GM23338 (cell line): Measurements from ENCODE around the gene SH3TC1. TPM values are rescaled to one million over a fixed set of nuclear protein-coding genes. Genes with fewer than 3 reads are reported as not detected.

Source experiments
- ATAC-seq: fragments of 200-7000 bp; cut with Tn5 transposase; 3 replicates; pipeline ENCODE4 v1.9.1; 2020
- DNase-seq: peaks from one replicate; pipeline ENCODE4 v3.0.0-alpha.2; 2015; ENCODE audit warnings: low spot score
- H2AFZ ChIP-seq: fragments of 200-600 bp; sonication (generic); 2 replicates; pipeline ENCODE4 v1.8.0; 2016; ENCODE audit warnings: antibody characterized with exemption, mild to moderate bottlenecking, moderate library complexity
- H3F3A ChIP-seq: fragments of 200-600 bp; sonication (generic); replicated peaks from 2 replicates; pipeline ENCODE4 v1.8.0; 2017; ENCODE audit warnings: antibody characterized with exemption, mixed run types, low read depth
- H3K27ac ChIP-seq: fragments of 200-600 bp; sonication (generic); 2 replicates; pipeline ENCODE4 v1.6.1; 2016; ENCODE audit warnings: low read depth
- H3K27me3 ChIP-seq: fragments of 200-600 bp; sonication (generic); 2 replicates; pipeline ENCODE4 v1.8.0; 2016; ENCODE audit warnings: mild to moderate bottlenecking, mixed run types, moderate library complexity; ENCODE audit not compliant: insufficient read depth
- H3K36me3 ChIP-seq: fragments of 200-600 bp; sonication (generic); 2 replicates; pipeline ENCODE4 v1.8.0; 2016; ENCODE audit warnings: mild to moderate bottlenecking; ENCODE audit not compliant: insufficient read depth
- H3K4me1 ChIP-seq: fragments of 200-600 bp; sonication (generic); 2 replicates; pipeline ENCODE4 v1.8.0; 2016; ENCODE audit warnings: mild to moderate bottlenecking, moderate library complexity; ENCODE audit not compliant: insufficient read depth
- H3K4me2 ChIP-seq: fragments of 200-600 bp; sonication (generic); 2 replicates; pipeline ENCODE4 v1.7.1; 2017; ENCODE audit warnings: mixed run types
- H3K4me3 ChIP-seq: fragments of 200-600 bp; sonication (generic); 2 replicates; pipeline ENCODE4 v1.6.1; 2016; ENCODE audit warnings: mixed run types
- H3K79me2 ChIP-seq: fragments of 200-600 bp; sonication (generic); replicated peaks from 2 replicates; pipeline ENCODE4 v1.8.0; 2017; ENCODE audit warnings: mild to moderate bottlenecking; ENCODE audit not compliant: insufficient read depth
- H3K9me2 ChIP-seq: fragments of 200-600 bp; sonication (generic); 2 replicates; pipeline ENCODE4 v1.8.0; 2017; ENCODE audit not compliant: insufficient read depth
- H4K20me1 ChIP-seq: fragments of 200-600 bp; sonication (generic); replicated peaks from 2 replicates; pipeline ENCODE4 v1.8.0; 2017; ENCODE audit warnings: mild to moderate bottlenecking; ENCODE audit not compliant: insufficient read depth
- H3K27ac Mint-ChIP-seq: 2 replicates; pipeline ENCODE4 v1.8.0; 2020; ENCODE audit warnings: inconsistent platforms, mild to moderate bottlenecking, moderate library complexity, mixed read lengths
- H3K27me3 Mint-ChIP-seq: 3 replicates; pipeline ENCODE4 v1.8.0; 2022; ENCODE audit warnings: low read depth, mild to moderate bottlenecking, moderate library complexity, mixed read lengths, inconsistent platforms; ENCODE audit not compliant: insufficient read depth, poor library complexity
- H3K36me3 Mint-ChIP-seq: 3 replicates; pipeline ENCODE4 v1.8.0; 2021; ENCODE audit warnings: low read depth, mild to moderate bottlenecking, inconsistent platforms, moderate library complexity, mixed read lengths
- H3K4me1 Mint-ChIP-seq: 3 replicates; pipeline ENCODE4 v1.8.0; 2020; ENCODE audit warnings: mild to moderate bottlenecking, inconsistent platforms, mixed read lengths
- H3K4me3 Mint-ChIP-seq: 3 replicates; pipeline ENCODE4 v1.8.0; 2021; ENCODE audit warnings: moderate library complexity, mild to moderate bottlenecking, inconsistent platforms, mixed read lengths
- H3K9me3 Mint-ChIP-seq: 3 replicates; pipeline ENCODE4 v1.8.0; 2020; ENCODE audit warnings: moderate library complexity, mild to moderate bottlenecking, inconsistent platforms, mixed read lengths
- CREB1 ChIP-seq: fragments of 250-450 bp; sonication (Bioruptor Pico); IDR thresholded peaks from 2 replicates; pipeline ENCODE4 v1.5.0; 2020; ENCODE audit warnings: low read depth, mild to moderate bottlenecking, moderate library complexity
- CTCF ChIP-seq, 2 experiments: fragments of 200-600 bp in 1 of 2; sonication (generic) in 1 of 2; conservative IDR thresholded peaks; 2 replicates each; pipeline versions ENCODE4 v1.5.1 to v1.6.1; 2016 to 2017; ENCODE audit warnings: antibody characterized with exemption in 2 of 2, low read depth in 2 of 2, mild to moderate bottlenecking in 2 of 2, moderate library complexity in 1 of 2
- ETS1 ChIP-seq: IDR thresholded peaks from 2 replicates; pipeline ENCODE4 v1.6.1; 2016; ENCODE audit warnings: antibody characterized with exemption
- EZH2 ChIP-seq: fragments of 200-600 bp; sonication (generic); IDR thresholded peaks from one replicate; pipeline ENCODE4 v1.8.0; 2017; ENCODE audit warnings: antibody characterized with exemption, mild to moderate bottlenecking, low read depth; ENCODE audit not compliant: unreplicated experiment
- EZH2phosphoT487 ChIP-seq: fragments of 200-600 bp; sonication (generic); IDR thresholded peaks from one replicate; pipeline ENCODE4 v1.8.1; 2018; ENCODE audit warnings: antibody characterized with exemption; ENCODE audit not compliant: unreplicated experiment
- NANOG ChIP-seq: IDR thresholded peaks from 2 replicates; pipeline ENCODE4 v1.6.1; 2016; ENCODE audit warnings: antibody characterized with exemption, borderline replicate concordance
- POLR2AphosphoS5 ChIP-seq: IDR thresholded peaks from 2 replicates; pipeline ENCODE4 v1.6.1; 2016; ENCODE audit warnings: antibody characterized with exemption, low read depth
- STAT1 ChIP-seq: IDR thresholded peaks from one replicate; pipeline ENCODE4 v1.6.1; 2016; ENCODE audit warnings: antibody characterized with exemption; ENCODE audit not compliant: unreplicated experiment
- ZNF114 ChIP-seq: fragments of 250-450 bp; sonication (Bioruptor Pico); IDR thresholded peaks from 2 replicates; pipeline ENCODE4 v1.5.0; 2020; ENCODE audit warnings: mild to moderate bottlenecking, moderate library complexity
- ZNF462 ChIP-seq: fragments of 250-450 bp; sonication (Bioruptor Pico); IDR thresholded peaks from 2 replicates; pipeline ENCODE4 v1.5.0; 2020; ENCODE audit warnings: mild to moderate bottlenecking, moderate library complexity
- polyA plus RNA-seq: library from polyadenylated mRNA; unstranded; fragments of >200 nt; fragmentation: Nextera tagmentation; extraction: Ambion mirVana; gene quantifications from 2 replicates; pipeline ENCODE4 v1.2.1, GENCODE V29; 2016
- total RNA-seq: library from RNA; depleted of rRNA; stranded (reverse); fragments of >200 nt; shearing (Covaris generic); gene quantifications from 2 replicates; pipeline ENCODE4 v1.2.3, GENCODE V29; 2014

The SH3TC1 gene
- total and polyA plus RNA-seq, 2 experiments from 2014 or later, result 0.07 TPM; not detected in 1

GRCh38 chr4:8203817-8204216, 4.7 kb downstream of the SH3TC1 start:
- Histone ChIP-seq H2AFZ (no peak overlapping the region), H3K4me2 (no peak overlapping the region), H3K27me3 (no peaks in the 10 kb centered on the region), H3K36me3 (no peaks in the 10 kb centered on the region), H3K4me3 (no peak overlapping the region), H3K4me1 (no peaks in the 10 kb centered on the region), H3F3A (no peaks in the 10 kb centered on the region), H3K9me2 (no peaks in the 10 kb centered on the region), H3K79me2 (no peaks in the 10 kb centered on the region), H4K20me1 (no peaks in the 10 kb centered on the region), H3K27ac (no peak overlapping the region)
- H3K4me1 Mint-ChIP-seq, result peaks cover 3% of the 10 kb centered on the region
- no peak overlapping the region for H3K4me3 Mint-ChIP-seq
- H3K36me3 Mint-ChIP-seq, result no peaks in the 10 kb centered on the region
- peaks cover 6% of the 10 kb centered on the region for H3K27me3 Mint-ChIP-seq
- no peak overlapping the region for H3K27ac Mint-ChIP-seq
- ATAC-seq, result no peak
- H3K9me3 Mint-ChIP-seq, result no peaks in the 10 kb centered on the region
- no peak for DNase-seq
- TF ChIP-seq ZNF114 (CRISPR knock-in tag), result no peak
- TF ChIP-seq CREB1, result no peak
- TF ChIP-seq ETS1, result no peak
- no peak for TF ChIP-seq STAT1
- no peak for TF ChIP-seq NANOG
- TF ChIP-seq EZH2phosphoT487, result no peak

DNA sequence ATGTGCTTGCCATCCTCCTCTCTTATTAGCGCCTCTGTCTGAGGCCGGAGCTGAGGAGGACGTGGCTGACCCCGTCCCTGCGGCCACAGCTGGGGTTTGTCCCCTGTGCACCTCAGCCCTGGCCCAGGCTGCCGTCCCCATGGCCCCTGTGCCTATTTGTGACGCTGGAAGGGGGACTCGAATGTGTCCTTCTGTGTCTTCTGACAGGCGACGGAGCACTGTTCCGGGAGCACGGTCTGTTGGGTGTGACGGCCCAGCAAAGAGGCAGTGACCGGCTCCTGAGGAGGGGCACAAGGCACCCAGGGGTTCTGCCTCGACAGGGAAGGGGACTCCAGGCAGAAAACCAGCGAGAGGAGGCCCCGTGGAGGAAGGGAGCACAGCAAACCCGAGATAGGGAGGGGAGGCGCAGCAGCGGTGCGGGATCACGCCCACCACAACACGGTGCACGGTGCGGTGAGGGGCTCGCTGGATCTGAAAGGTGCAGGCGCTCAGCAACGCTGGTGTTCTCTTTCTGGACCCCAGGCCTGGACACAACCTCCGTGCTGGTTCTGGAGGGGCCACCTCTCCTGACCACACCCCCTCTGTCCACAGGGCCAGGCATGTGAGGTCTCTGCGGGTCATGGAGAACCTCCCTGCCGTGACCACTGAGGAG, 5.6 kb downstream of the SH3TC1 start:
- Histone ChIP-seq H3K9me2 (no peaks in the 10 kb centered on the region), H3K79me2 (no peaks in the 10 kb centered on the region), H3K36me3 (no peaks in the 10 kb centered on the region), H3K27me3 (no peaks in the 10 kb centered on the region), H3K4me3 (no peak overlapping the region), H4K20me1 (no peaks in the 10 kb centered on the region), H3K4me1 (no peaks in the 10 kb centered on the region), H3F3A (no peaks in the 10 kb centered on the region), H2AFZ (no peak overlapping the region), H3K4me2 (no peak overlapping the region), H3K27ac (no peak overlapping the region)
- Mint-ChIP-seq H3K9me3 (no peaks in the 10 kb centered on the region), H3K4me1 (peaks cover 8% of the 10 kb centered on the region), H3K27me3 (peaks cover 8% of the 10 kb centered on the region), H3K36me3 (no peaks in the 10 kb centered on the region), H3K4me3 (no peak overlapping the region), H3K27ac (no peak overlapping the region)
- DNase-seq, result no peak
- ATAC-seq, result no peak
- TF ChIP-seq EZH2 (no peak), STAT1 (no peak), NANOG (no peak), ZNF462 (CRISPR knock-in tag) (no peak), CTCF (conservative IDR thresholded peaks at IDR 0.05; ENCODE audit: low read depth in 2 of 2) (no peak), ZNF114 (CRISPR knock-in tag) (no peak), POLR2AphosphoS5 (no peak), CREB1 (no peak), ETS1 (no peak)
